GM19238 (cell line): Measurements from ENCODE around the gene SLC36A1.
A peak's percentile ranks its signal among the peaks of the same experiment; 100 is the strongest.
"Not testable (repeated sequence)": the region's sequence is repeated elsewhere in the genome, so short reads cannot be mapped to it uniquely, and the experiment has no call there.

Source experiments
- DNase-seq: peaks from one replicate; pipeline ENCODE4 v3.0.0; 2011; ENCODE audit warnings: low spot score; ENCODE audit not compliant: insufficient read length

Gene SLC36A1

DNA sequence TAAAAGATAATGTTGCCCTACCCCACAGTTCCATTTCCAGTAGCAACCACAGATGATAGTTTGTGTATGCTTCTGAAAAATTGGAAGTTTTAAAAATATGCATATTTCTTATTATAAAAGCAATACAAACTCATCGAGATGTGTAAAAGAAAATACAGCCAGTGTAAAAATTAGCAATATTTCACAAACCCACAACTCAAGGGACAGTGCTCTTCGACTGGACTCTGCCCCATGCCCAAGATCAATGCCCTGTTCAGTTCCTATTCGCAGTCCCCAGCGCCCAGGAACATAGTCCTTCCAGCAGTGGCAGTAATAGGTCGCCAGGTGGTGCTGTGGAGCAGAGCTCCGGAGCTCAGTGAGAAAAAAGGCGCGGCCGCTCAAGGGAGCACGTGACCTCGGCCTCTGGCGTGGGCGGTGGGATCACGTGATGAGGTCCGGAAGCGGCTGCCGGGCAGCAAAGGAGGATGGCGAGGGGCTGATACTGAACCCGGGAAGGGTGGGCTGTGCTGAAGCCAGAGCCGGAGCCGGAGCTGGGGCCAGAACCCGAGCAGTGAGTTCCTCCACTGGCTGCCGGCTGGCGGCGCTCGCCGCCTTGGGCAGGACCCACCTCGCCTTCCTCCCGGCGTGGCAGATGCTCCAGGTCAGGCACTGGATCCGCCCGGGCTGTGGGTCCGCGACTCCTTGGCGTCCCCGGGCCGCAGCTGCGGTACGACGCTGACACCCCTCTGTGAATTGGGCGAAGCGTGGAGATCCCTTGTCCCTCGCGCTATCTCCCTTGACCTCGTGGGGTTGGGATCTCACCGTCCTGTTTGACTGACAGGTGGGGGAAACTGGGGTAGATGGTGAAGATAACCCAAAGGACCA, at the start of gene SLC36A1:
SLC36A1 (plus strand) TSS at position 430 of the 864 bp plus-strand sequence. CDS start 11,190 bp downstream, outside the sequence.
- peak; percentile 82 for DNase-seq

DNA sequence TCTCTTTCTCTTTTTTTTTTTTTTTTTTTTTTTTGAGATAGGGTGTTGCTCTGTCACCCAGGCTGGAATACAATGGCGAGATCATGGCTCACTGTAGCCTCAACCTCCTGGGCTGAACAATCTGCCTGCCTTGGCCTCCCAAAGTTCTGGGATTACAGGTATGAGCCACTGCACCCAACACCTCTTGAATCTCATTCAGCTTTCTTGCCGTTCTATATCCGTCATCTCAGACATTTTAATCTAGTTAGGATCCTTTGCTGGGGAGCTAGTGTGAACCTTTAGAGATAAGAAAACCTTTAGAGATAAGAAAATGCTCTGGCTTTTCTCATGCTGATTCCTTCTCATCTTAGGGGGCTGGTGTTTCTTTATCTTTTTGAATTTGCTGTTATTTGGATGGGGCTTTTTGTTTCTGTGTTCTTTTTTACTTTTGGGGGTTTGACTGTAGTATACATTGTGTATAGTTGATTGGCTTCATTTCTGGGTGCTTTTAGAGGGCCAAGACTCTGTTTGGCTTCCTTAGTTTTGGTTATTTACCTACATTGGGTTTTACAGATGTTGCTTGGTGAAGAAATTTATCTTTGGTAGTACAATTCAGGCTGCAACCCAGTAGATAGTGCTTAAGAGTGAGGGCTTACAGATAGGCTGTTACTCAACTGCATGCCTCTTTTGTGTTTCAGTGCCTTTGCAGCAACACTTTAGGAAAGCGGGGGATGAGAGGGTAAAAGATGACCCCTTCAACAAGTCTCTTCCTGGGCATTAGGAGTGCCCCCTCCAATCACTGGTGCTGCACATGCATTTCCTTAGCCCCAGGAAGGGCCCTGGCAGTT, 41.9 kb upstream of the SLC36A1 start:
- DNase-seq: no peak

- DNase-seq: no peak
These were observed 41.0 kb upstream of the SLC36A1 start for GRCh38 chr5:151406322-151406947.

GRCh38 chr5:151408591-151409230, 38.7 kb upstream of the SLC36A1 start:
- DNase-seq: no peak

DNA sequence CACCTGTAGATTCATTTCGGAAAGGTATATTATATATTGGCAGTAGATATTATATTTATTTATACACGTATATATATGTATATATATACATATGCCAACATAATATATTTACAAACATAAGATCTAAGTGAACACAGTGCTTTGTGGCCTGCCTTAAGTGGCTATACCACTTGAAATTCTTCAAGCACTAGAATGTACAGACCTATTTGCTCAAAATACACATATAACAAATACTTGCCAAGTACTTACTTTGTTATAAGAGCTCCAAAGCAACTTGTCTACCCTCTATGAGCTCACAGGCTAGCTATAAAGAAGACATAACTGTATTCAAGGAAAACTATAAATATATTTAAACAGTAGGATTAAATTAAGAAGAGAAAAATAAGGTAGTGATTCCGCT, 33.6 kb upstream of the SLC36A1 start:
- DNase-seq: no peak

- DNase-seq: no peak
These were observed 32.9 kb upstream of the SLC36A1 start for GRCh38 chr5:151414536-151414935.

- no peak for DNase-seq
These were observed 29.7 kb upstream of the SLC36A1 start for GRCh38 chr5:151417712-151418111.

- DNase-seq: no peak
These were observed 27.3 kb upstream of the SLC36A1 start for GRCh38 chr5:151420127-151420526.

GRCh38 chr5:151424892-151425523, 22.4 kb upstream of the SLC36A1 start:
- no peak for DNase-seq

DNA sequence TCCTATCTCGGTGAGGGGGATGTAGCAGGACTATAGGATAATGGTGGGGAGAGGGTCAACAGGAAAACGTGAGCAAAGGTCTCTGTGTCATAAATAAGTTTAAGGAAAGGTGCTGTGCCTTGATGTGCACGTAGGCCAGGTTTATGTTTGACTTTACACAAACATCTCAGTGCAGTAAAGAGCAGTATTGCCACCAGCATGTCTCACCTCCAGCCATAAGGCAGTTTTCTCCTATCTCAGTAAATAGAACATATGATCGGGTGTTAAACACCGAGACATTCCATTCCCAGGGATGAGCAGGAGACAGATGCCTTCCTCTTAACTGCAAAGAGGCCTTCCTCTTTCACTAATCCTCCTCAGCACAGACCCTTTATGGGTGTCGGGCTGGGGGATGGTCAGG, 21.1 kb upstream of the SLC36A1 start:
- DNase-seq: not testable (repeated sequence)

DNA sequence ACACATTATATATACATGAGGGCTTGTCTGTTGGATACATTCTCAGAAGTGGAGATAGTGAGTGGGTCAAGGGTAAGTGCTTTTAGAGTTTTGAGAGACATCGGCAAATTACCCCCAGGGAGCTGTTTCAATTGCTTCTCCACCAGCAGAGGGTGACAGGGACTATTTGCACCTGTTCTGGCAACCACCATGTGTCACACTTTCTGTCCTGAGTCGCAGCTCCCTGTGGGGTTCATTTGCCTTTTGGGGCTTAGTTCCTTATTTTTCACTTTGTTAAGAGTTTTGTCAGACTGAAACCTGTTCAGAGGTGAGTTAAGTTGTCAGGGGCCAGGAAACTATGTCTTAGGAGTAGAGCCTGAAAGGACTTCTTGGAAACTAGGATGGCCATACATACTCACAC, 20.1 kb upstream of the SLC36A1 start:
- peak; percentile 63 for DNase-seq

DNA sequence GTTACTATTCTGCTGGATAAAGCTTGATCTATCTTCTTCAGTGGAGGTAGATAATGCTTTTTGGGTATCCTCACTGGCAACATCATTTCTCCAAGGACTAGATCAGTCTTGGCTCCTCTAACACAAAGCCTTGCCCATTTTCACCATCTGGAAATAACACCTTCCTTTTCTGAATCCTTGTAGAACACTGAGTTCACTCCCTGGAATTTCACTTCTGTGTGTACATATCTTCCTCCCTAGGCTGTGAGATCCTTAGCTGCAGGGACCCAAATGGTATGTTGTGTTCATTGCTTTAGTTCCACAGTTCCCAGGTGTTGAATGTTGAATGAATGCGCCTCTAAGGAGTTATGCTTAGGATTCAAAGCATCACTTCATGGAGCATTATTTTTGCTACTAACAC, 16.7 kb upstream of the SLC36A1 start:
- no peak for DNase-seq

DNA sequence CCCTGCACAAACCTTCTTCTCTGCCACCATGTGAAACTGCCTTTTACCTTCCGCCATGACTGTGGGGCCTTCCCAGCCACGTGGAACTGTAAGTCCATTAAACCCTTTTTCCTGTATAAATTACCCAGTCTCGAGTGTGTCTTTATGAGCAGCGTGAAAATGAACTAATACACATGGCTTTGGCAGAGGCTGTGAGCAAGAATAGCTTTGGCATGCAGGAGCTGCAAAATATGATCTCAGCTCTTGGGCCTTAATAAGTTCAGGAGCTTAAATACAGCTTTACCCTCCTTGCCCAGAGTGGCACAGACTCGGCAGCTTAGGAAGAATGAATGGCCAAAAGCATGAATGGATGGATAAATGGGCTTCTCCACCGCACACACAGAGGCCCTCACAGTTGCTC, 15.7 kb upstream of the SLC36A1 start:
- no peak for DNase-seq

GRCh38 chr5:151432210-151432609, 15.2 kb upstream of the SLC36A1 start:
- no peak for DNase-seq

DNA sequence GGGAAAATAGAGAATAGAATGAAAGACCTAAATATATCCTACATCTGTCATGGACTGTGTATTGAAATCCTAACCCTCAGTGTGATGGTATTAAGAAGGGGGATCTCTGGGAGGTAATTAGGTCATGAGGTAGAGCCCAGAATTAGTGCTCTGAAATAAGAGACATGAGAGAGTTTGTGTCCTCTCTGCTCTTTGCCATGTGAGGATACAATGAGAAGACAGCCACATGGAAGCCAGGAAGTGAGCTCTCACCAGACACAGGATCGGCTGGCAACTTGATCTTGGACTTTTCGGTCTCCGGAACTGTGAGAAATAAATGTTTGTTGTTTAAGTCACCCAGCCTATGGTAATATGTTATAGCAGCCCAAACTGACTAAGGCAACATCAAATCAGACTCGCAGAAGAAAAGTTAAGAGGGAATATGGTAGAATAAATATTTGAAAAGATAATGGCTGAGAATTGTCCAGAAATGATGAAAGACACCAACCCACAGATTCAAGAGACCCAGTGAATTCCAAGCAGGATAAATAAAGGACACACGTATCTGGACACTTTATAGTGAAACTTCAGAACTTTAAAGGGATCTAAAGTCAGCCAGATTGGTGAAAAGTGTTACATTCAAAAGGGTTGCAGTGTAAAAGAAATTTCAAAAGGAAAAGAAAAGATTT, 12.7 kb upstream of the SLC36A1 start:
- DNase-seq: no peak

- DNase-seq: no peak
These were observed 909 bp downstream of the SLC36A1 start for GRCh38 chr5:151448038-151448985.

DNA sequence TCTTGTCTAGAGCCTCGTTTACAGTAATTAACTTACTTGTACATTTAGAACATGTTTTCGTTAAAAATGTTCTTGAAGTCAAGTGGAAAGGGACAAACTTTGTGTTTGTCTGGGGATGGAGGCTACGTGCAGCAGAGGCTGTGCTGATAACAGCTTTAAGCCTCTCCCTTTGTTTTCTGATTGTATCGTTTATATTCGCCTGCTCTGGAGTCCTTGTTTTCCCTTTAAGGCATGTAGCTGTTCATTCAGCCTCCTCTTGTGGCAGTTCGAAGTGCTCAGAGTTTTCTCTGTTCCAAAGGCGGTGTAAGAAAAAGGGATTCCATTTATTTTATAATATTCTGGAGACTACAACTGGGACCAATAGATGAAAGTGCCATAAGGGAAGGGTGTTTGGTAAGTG, 1.9 kb downstream of the SLC36A1 start:
- no peak for DNase-seq

- DNase-seq: no peak
These were observed 2.4 kb downstream of the SLC36A1 start for GRCh38 chr5:151449839-151450238.

GRCh38 chr5:151450605-151451004, 3.2 kb downstream of the SLC36A1 start:
- DNase-seq: no peak
